ENCODE measurements around the gene KCND1. TPM values are rescaled to one million over a fixed set of nuclear protein-coding genes. Genes with fewer than 3 reads are reported as not detected.

The KCND1 gene
- polyA plus RNA-seq, 3 donors, result 4.9 TPM; not detected in 2

- no peak overlapping the region for H3K27ac ChIP-seq (ENCODE audit: low read depth in 1 of 2, low read length in 2 of 2)
- no peak overlapping the region for H3K9ac ChIP-seq (ENCODE audit: insufficient read depth, low read length, poor library complexity, severe bottlenecking)
- no peak overlapping the region for H3K4me3 Mint-ChIP-seq
- H3K36me3 Mint-ChIP-seq, result peaks cover 43 to 56% of the 10 kb centered on the region in 2 donors
- peaks cover 13% of the 10 kb centered on the region in 2 donors for H3K4me1 ChIP-seq (ENCODE audit: control insufficient read depth in 1 of 2, insufficient read depth in 2 of 2, low read length in 2 of 2)
- no peak overlapping the region for H2AFZ ChIP-seq (ENCODE audit: insufficient read depth, low read depth, low read length, poor library complexity, severe bottlenecking)
- H3K4me3 ChIP-seq (replicated peaks in 1 of 3; ENCODE audit: low read depth in 2 of 3, low read length in 3 of 3), result no peak overlapping the region
- H3K79me2 ChIP-seq (ENCODE audit: insufficient read depth, low read length), result peaks cover 40% of the 10 kb centered on the region
- no peak for TF ChIP-seq CTCF (IDR thresholded peaks at IDR 0.05)
- intact Hi-C loops (cut with micrococcal nuclease), result no loop called here
- H3K27me3 Mint-ChIP-seq (ENCODE audit: low read depth in 3 of 3), result peaks cover 0 to 5% (median 0%) of the 10 kb centered on the region in 3 donors
- peaks cover 0 to 8% of the 10 kb centered on the region in 2 donors for H3K9me3 ChIP-seq (replicated peaks in 1 of 2; ENCODE audit: control insufficient read depth in 1 of 2, insufficient read depth in 1 of 2, low read length in 2 of 2)
- H3K4me1 Mint-ChIP-seq, result peaks cover 20% of the 10 kb centered on the region
- DNase-seq, result no peak
- H3K9me3 Mint-ChIP-seq, result peaks cover 0 to 14% (median 0%) of the 10 kb centered on the region in 7 donors
- peak overlapping the region in 2 of 7 donors; percentile 36 to 47 for H3K27ac Mint-ChIP-seq
- WGBS (ENCODE audit: insufficient coverage), result 81% methylated on average over 2 of the region's 4 CpGs
- H3K36me3 ChIP-seq (replicated peaks in 1 of 2; ENCODE audit: control insufficient read depth in 1 of 2, insufficient read depth in 2 of 2, low read length in 2 of 2), result peaks cover 37 to 59% of the 10 kb centered on the region in 2 donors
- no peak overlapping the region for H3K4me2 ChIP-seq (replicated peaks; ENCODE audit: extremely low read depth, low read length, poor library complexity, severe bottlenecking)
- no peaks in the 10 kb centered on the region for H3K27me3 ChIP-seq (ENCODE audit: control insufficient read depth in 2 of 2, insufficient read depth in 2 of 2, low read length in 2 of 2)
- peaks cover 26% of the 10 kb centered on the region for H4K20me1 ChIP-seq (ENCODE audit: insufficient read depth, low read length)
These were observed 26.7 kb upstream of the KCND1 start for GRCh38 chrX:48998391-48998790.

GRCh38 chrX:48997865-48998264 lies 26.2 kb upstream of the KCND1 start:
- Mint-ChIP-seq H3K9me3 (peaks cover 0 to 11% (median 0%) of the 10 kb centered on the region in 7 donors), H3K27me3 (ENCODE audit: low read depth in 3 of 3) (peaks cover 0 to 6% (median 0%) of the 10 kb centered on the region in 3 donors), H3K4me1 (peaks cover 20% of the 10 kb centered on the region), H3K36me3 (peaks cover 48 to 60% of the 10 kb centered on the region in 2 donors), H3K27ac (peak overlapping the region in 3 of 7 donors; percentile 43 to 69 (median 46)), H3K4me3 (no peak overlapping the region)
- Histone ChIP-seq H3K79me2 (ENCODE audit: insufficient read depth, low read length) (peaks cover 40% of the 10 kb centered on the region), H3K36me3 (replicated peaks in 1 of 2; ENCODE audit: control insufficient read depth in 1 of 2, insufficient read depth in 2 of 2, low read length in 2 of 2) (peaks cover 42 to 64% of the 10 kb centered on the region in 2 donors), H3K27me3 (ENCODE audit: control insufficient read depth in 2 of 2, insufficient read depth in 2 of 2, low read length in 2 of 2) (no peaks in the 10 kb centered on the region), H3K9me3 (replicated peaks in 1 of 2; ENCODE audit: control insufficient read depth in 1 of 2, insufficient read depth in 1 of 2, low read length in 2 of 2) (peaks cover 0 to 8% of the 10 kb centered on the region in 2 donors), H3K4me2 (replicated peaks; ENCODE audit: extremely low read depth, low read length, poor library complexity, severe bottlenecking) (no peak overlapping the region), H3K27ac (ENCODE audit: low read depth in 1 of 2, low read length in 2 of 2) (no peak overlapping the region), H3K4me1 (ENCODE audit: control insufficient read depth in 1 of 2, insufficient read depth in 2 of 2, low read length in 2 of 2) (peaks cover 11 to 12% of the 10 kb centered on the region in 2 donors), H3K4me3 (replicated peaks in 1 of 3; ENCODE audit: low read depth in 2 of 3, low read length in 3 of 3) (no peak overlapping the region), H2AFZ (ENCODE audit: insufficient read depth, low read depth, low read length, poor library complexity, severe bottlenecking) (no peak overlapping the region), H4K20me1 (ENCODE audit: insufficient read depth, low read length) (peaks cover 29% of the 10 kb centered on the region), H3K9ac (ENCODE audit: insufficient read depth, low read length, poor library complexity, severe bottlenecking) (no peak overlapping the region)
- intact Hi-C loops (cut with micrococcal nuclease), result no loop called here
- no peak for TF ChIP-seq CTCF (IDR thresholded peaks at IDR 0.05)
- DNase-seq, result no peak
- no CpG with 5 or more reads among the region's 1 CpG for WGBS (ENCODE audit: insufficient coverage)
